ENCODE measurements around the gene TRIM10.
"Not testable (repeated sequence)": the region's sequence is repeated elsewhere in the genome, so short reads cannot be mapped to it uniquely, and the experiment has no call there.

TRIM10 gene

GRCh38 chr6:30127238-30128093, 33.5 kb downstream of the TRIM10 start:
- DNase-seq, result no peak

- no peak for DNase-seq
Measured at GRCh38 chr6:30122515-30122914, 38.5 kb downstream of the TRIM10 start.

- no peak for DNase-seq
Measured at GRCh38 chr6:30121446-30122366, 39.3 kb downstream of the TRIM10 start.

GRCh38 chr6:30118691-30119090, 42.3 kb downstream of the TRIM10 start:
- DNase-seq, result not testable (repeated sequence)

GRCh38 chr6:30116724-30117123, 44.3 kb downstream of the TRIM10 start:
- no peak for DNase-seq

- no peak for DNase-seq
Measured at GRCh38 chr6:30113841-30114240, 47.2 kb downstream of the TRIM10 start.

GRCh38 chr6:30113003-30113759, 47.8 kb downstream of the TRIM10 start, which contains the start of gene TRIM31:
TSS of gene TRIM31 (minus strand) at chr6:30113090. CDS start at chr6:30112805, 285 bp downstream.
- DNase-seq, result no peak

- DNase-seq, result no peak
Measured at GRCh38 chr6:30112402-30112994, 48.5 kb downstream of the TRIM10 start.

GRCh38 chr6:30111266-30111856, 49.6 kb downstream of the TRIM10 start:
- no peak for DNase-seq

GRCh38 chr6:30104661-30105060, 56.4 kb downstream of the TRIM10 start:
- no peak for DNase-seq

- no peak for DNase-seq
Measured at GRCh38 chr6:30103872-30104179, 57.2 kb downstream of the TRIM10 start.

GRCh38 chr6:30102970-30103871, 57.8 kb downstream of the TRIM10 start:
- peak; percentile 85 for DNase-seq

GRCh38 chr6:30102414-30102969, 58.5 kb downstream of the TRIM10 start:
- DNase-seq, result no peak
